ENCODE measurements around the gene TTC6. TPM values are rescaled to one million over a fixed set of nuclear protein-coding genes. Genes with fewer than 3 reads are reported as not detected.

The TTC6 gene
- total and polyA plus RNA-seq, 10 of the 15 experiments (the other 5 are each of a cell fraction or from before 2014, with no cell fraction given), result not detected

DNA sequence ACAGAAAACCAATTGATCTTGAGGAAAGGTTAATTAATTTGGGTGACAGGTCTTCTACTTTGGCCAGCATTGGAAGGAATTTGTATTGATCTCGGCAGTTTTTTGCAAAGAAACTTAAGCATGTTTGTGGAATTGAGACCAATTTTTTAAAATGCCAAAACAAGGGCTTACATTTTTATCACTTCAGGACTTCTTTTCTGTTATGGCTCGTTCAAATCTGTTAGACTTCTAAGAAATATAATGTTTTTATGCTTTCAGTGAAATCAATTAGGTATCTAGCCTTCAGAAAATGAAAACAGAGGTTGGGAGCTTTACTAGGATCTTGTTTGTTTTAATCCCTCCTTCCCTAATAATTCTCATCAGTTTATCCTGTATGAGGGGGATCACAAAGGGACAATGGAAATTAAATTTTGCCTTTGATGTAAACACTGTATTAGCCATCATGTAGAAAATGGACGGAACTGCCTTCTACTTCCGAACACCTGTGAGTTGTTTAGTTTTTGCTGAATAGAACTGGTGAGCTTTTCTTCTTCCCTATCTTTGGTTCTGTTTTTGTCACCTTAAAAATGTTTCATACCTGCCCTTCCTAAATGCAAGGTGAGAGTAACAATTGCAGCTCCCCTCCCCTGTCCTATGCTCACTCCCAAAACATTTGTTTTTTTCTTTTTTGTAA is 8.2 kb upstream of the TTC6 start:
- no peaks in the 10 kb centered on the region for H3K27me3 ChIP-seq (replicated peaks in 1 of 2; ENCODE audit: control insufficient read depth in 2 of 2, insufficient read depth in 2 of 2, low read length in 1 of 2)
- TF ChIP-seq CEBPB (IDR thresholded peaks at IDR 0.05; ENCODE audit: borderline replicate concordance in 1 of 2, low read depth in 2 of 2, low read length in 2 of 2) (no peak), BHLHE40 (IDR thresholded peaks at IDR 0.05; ENCODE audit: borderline replicate concordance in 1 of 2, low read depth in 2 of 2, low read length in 1 of 2) (no peak), RAD21 (IDR thresholded peaks at IDR 0.05; ENCODE audit: insufficient read depth, low read depth, low read length) (no peak), SRF (IDR thresholded peaks at IDR 0.05; ENCODE audit: low read depth in 2 of 2, low read length in 2 of 2) (no peak), ZBED1 (IDR thresholded peaks at IDR 0.05; ENCODE audit: borderline replicate concordance) (no peak), ATF7 (IDR thresholded peaks at IDR 0.05; ENCODE audit: low read depth) (no peak), BCL11A (IDR thresholded peaks at IDR 0.05; ENCODE audit: low read depth, low read length) (no peak), ESRRA (IDR thresholded peaks at IDR 0.05; ENCODE audit: low read length) (no peak), POLR2A (IDR thresholded peaks at IDR 0.05; ENCODE audit: low read depth, low read length) (no peak), SIN3A (IDR thresholded peaks at IDR 0.05; ENCODE audit: low read depth, low read length) (no peak), STAT3 (IDR thresholded peaks at IDR 0.05; ENCODE audit: low read depth, low read length) (no peak), SMC3 (IDR thresholded peaks at IDR 0.05; ENCODE audit: borderline replicate concordance, low read length) (no peak), JUNB (IDR thresholded peaks at IDR 0.05) (no peak), TBL1XR1 (IDR thresholded peaks at IDR 0.05; ENCODE audit: low read depth, low read length) (no peak)
- TF ChIP-seq, protein P1, sequence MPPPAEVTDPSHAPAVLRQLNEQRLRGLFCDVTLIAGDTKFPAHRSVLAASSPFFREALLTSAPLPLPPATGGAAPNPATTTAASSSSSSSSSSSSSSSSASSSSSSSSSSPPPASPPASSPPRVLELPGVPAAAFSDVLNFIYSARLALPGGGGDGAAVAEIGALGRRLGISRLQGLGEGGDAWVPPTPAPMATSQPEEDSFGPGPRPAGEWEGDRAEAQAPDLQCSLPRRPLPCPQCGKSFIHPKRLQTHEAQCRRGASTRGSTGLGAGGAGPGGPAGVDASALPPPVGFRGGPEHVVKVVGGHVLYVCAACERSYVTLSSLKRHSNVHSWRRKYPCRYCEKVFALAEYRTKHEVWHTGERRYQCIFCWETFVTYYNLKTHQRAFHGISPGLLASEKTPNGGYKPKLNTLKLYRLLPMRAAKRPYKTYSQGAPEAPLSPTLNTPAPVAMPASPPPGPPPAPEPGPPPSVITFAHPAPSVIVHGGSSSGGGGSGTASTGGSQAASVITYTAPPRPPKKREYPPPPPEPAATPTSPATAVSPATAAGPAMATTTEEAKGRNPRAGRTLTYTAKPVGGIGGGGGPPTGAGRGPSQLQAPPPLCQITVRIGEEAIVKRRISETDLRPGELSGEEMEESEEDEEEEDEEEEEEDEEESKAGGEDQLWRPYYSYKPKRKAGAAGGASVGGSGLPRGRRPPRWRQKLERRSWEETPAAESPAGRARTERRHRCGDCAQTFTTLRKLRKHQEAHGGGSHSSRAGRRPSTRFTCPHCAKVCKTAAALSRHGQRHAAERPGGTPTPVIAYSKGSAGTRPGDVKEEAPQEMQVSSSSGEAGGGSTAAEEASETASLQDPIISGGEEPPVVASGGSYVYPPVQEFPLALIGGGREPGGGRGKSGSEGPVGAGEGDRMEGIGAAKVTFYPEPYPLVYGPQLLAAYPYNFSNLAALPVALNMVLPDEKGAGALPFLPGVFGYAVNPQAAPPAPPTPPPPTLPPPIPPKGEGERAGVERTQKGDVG (CRISPR knock-in tag; IDR thresholded peaks at IDR 0.05), result no peak
- TF ChIP-seq, protein P2, sequence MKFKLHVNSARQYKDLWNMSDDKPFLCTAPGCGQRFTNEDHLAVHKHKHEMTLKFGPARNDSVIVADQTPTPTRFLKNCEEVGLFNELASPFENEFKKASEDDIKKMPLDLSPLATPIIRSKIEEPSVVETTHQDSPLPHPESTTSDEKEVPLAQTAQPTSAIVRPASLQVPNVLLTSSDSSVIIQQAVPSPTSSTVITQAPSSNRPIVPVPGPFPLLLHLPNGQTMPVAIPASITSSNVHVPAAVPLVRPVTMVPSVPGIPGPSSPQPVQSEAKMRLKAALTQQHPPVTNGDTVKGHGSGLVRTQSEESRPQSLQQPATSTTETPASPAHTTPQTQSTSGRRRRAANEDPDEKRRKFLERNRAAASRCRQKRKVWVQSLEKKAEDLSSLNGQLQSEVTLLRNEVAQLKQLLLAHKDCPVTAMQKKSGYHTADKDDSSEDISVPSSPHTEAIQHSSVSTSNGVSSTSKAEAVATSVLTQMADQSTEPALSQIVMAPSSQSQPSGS (IDR thresholded peaks at IDR 0.05; ENCODE audit: low read length), result no peak
- TF ChIP-seq, protein P3, sequence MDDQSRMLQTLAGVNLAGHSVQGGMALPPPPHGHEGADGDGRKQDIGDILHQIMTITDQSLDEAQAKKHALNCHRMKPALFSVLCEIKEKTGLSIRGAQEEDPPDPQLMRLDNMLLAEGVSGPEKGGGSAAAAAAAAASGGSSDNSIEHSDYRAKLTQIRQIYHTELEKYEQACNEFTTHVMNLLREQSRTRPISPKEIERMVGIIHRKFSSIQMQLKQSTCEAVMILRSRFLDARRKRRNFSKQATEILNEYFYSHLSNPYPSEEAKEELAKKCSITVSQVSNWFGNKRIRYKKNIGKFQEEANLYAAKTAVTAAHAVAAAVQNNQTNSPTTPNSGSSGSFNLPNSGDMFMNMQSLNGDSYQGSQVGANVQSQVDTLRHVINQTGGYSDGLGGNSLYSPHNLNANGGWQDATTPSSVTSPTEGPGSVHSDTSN (IDR thresholded peaks at IDR 0.05; ENCODE audit: insufficient replicate concordance, low read depth, low read length), result no peak
- no peak overlapping the region for H3K4me3 ChIP-seq
- H3K79me2 ChIP-seq (ENCODE audit: control insufficient read depth, insufficient read depth, low read length), result no peaks in the 10 kb centered on the region
- in situ Hi-C loops (cut with MboI), result no loop called here
- no peak overlapping the region for H2AFZ ChIP-seq (ENCODE audit: control insufficient read depth, low read depth, low read length)
- ATAC-seq (no peak), DNase-seq (ENCODE audit: low read depth, low spot score) (no peak), FAIRE-seq (no peak)
- no peaks in the 10 kb centered on the region for H4K20me1 ChIP-seq (ENCODE audit: control insufficient read depth, insufficient read depth)
- CTCF ChIA-PET, result no interaction called here
- H3K9ac ChIP-seq (ENCODE audit: control insufficient read depth, insufficient read depth, low read length), result no peak overlapping the region
- SMC1A ChIA-PET (ENCODE audit: uncharacterized antibody, unreplicated experiment), result no interaction called here
- H3K9me3 ChIP-seq (replicated peaks; ENCODE audit: control insufficient read depth, insufficient read depth, low read length), result no peaks in the 10 kb centered on the region; the same call in 2 of the 3 replicates
- no peak overlapping the region for H3K27ac ChIP-seq (ENCODE audit: control insufficient read depth, insufficient read depth)
- no peak overlapping the region for H3K4me2 ChIP-seq (ENCODE audit: control insufficient read depth, insufficient read depth)
- no peaks in the 10 kb centered on the region for H3K36me3 ChIP-seq (ENCODE audit: control insufficient read depth in 2 of 2, insufficient read depth in 2 of 2, low read length in 1 of 2)
- POLR2A ChIA-PET, result no interaction called here
- intact Hi-C loops (cut with micrococcal nuclease; ENCODE audit: unreplicated experiment), result no loop called here
- RAD21 ChIA-PET (ENCODE audit: unreplicated experiment), result no interaction called here
- no peaks in the 10 kb centered on the region for H3K4me1 ChIP-seq (ENCODE audit: control insufficient read depth, insufficient read depth, low read length)
- WGBS (ENCODE audit: insufficient coverage, insufficient replicate concordance, low lambda C conversion rate, missing lambda C conversion rate), result 13% methylated on average over 4 of the region's 4 CpGs
- BruUV-seq (replicated peaks), result no TSS peak

Measured in GM12878 (cell line).